ENCODE measurements around the gene SH3BP5L. TPM values are rescaled to one million over a fixed set of nuclear protein-coding genes. Genes with fewer than 3 reads are reported as not detected.

The SH3BP5L gene
- total and polyA plus RNA-seq, 2 of the 4 experiments (the other 2 are of a cell fraction): 23.3 to 35.9 TPM

GRCh38 chr1:248810000-248810726 is 15.6 kb downstream of the SH3BP5L start:
- POLR2A ChIA-PET (ENCODE audit: unreplicated experiment): interaction anchor here (1.1 kb wide), 1 partner anchor 12 kb away, joined by 3 read pairs; no protein-coding TSS in a partner anchor
- peak overlapping the region; percentile 46 for H2AK9ac ChIP-seq (replicated peaks; ENCODE audit: low read depth, low read length, poor library complexity)
- H4K20me1 ChIP-seq (ENCODE audit: insufficient read depth, low read length): peaks cover 12% of the 10 kb centered on the region
- no peak overlapping the region for H2BK20ac ChIP-seq (ENCODE audit: low read depth, low read length)
- in situ Hi-C loops (cut with MboI; ENCODE audit: low sequenced_read_pairs): no loop called here
- H3K9me1 ChIP-seq (ENCODE audit: insufficient read depth, low read length): peaks cover 14% of the 10 kb centered on the region; the same call in 1 of the 2 replicates
- no peak overlapping the region for H2BK5ac ChIP-seq (ENCODE audit: low read depth, low read length, poor library complexity, severe bottlenecking)
- H2BK15ac ChIP-seq (ENCODE audit: low read depth, low read length): no peak overlapping the region
- TF ChIP-seq RAD21 (IDR thresholded peaks at IDR 0.05; ENCODE audit: low read length): no peak
- TF ChIP-seq BHLHE40 (IDR thresholded peaks at IDR 0.05; ENCODE audit: low read depth, low read length): no peak
- no peak for TF ChIP-seq CTCF (conservative IDR thresholded peaks at IDR 0.05; ENCODE audit: low read depth, low read length)
- no peak for TF ChIP-seq SMC3 (IDR thresholded peaks at IDR 0.05; ENCODE audit: low read depth, low read length)
- no peak for TF ChIP-seq ELK1 (IDR thresholded peaks at IDR 0.05; ENCODE audit: borderline replicate concordance, low read depth, low read length)
- TF ChIP-seq CHD1 (IDR thresholded peaks at IDR 0.05; ENCODE audit: low read depth, low read length): no peak
- TF ChIP-seq USF2 (IDR thresholded peaks at IDR 0.05; ENCODE audit: low read depth, low read length): no peak
- no peak for TF ChIP-seq MAFK (IDR thresholded peaks at IDR 0.05; ENCODE audit: low read depth, low read length)
- no peaks in the 10 kb centered on the region for H3K27me3 ChIP-seq (ENCODE audit: control insufficient read depth, insufficient read depth, low read length)
- H4K91ac ChIP-seq (ENCODE audit: insufficient read depth, low read depth, low read length): no peak overlapping the region
- no peak overlapping the region for H4K5ac ChIP-seq (ENCODE audit: low read depth, low read length)
- no peak for ATAC-seq (ENCODE audit: low read depth)
- CTCF ChIA-PET: no interaction called here
- no peak overlapping the region for H3K14ac ChIP-seq (replicated peaks; ENCODE audit: low read depth, low read length)
- H3K23ac ChIP-seq (ENCODE audit: low read depth, low read length): no peak overlapping the region
- H3K4ac ChIP-seq (ENCODE audit: low read depth, low read length): no peak overlapping the region
- no peak overlapping the region for H3K27ac ChIP-seq (ENCODE audit: insufficient read depth, low read length)
- H3K4me3 ChIP-seq (ENCODE audit: insufficient read depth, low read depth, low read length): no peak overlapping the region
- BruUV-seq (replicated peaks): no TSS peak
- intact Hi-C loops (cut with micrococcal nuclease): loop anchor here (5.0 kb wide), 1 partner anchor 1418 kb away; no protein-coding TSS in a partner anchor
- no peak overlapping the region for H2AFZ ChIP-seq (replicated peaks; ENCODE audit: low read length, poor library complexity)
- WGBS, 2 experiments (ENCODE audit: extremely low coverage in 2 of 2, insufficient read length in 1 of 2): 40% methylated on average over 1 of the region's 10 CpGs; no CpG with 5 or more reads in 1 of the 2 experiments
- no peak for DNase-seq
- H2AK5ac ChIP-seq (ENCODE audit: low read depth, low read length): no peak overlapping the region
- H4K8ac ChIP-seq (ENCODE audit: low read depth in 2 of 2, low read length in 2 of 2): no peak overlapping the region
- no peak overlapping the region for H3K18ac ChIP-seq (ENCODE audit: low read depth, low read length)
- dilution Hi-C loops (cut with HindIII; ENCODE audit: low sequenced_read_pairs, unreplicated experiment): no loop called here
- H2BK120ac ChIP-seq (ENCODE audit: low read depth, low read length): no peak overlapping the region
- H3K9me3 ChIP-seq (ENCODE audit: control insufficient read depth, insufficient read depth, low read length): no peaks in the 10 kb centered on the region
- H3K9ac ChIP-seq (ENCODE audit: low read depth, low read length): no peak overlapping the region
- peaks cover 3% of the 10 kb centered on the region; the same call in 1 of the 2 replicates for H3K4me1 ChIP-seq (ENCODE audit: control insufficient read depth, insufficient read depth, low read length)
- peaks cover 5 to 29% of the 10 kb centered on the region in 2 experiments; a peak in 3 of 4 replicates for H3K79me1 ChIP-seq (ENCODE audit: low read depth in 1 of 2, low read length in 2 of 2)
- H3K36me3 ChIP-seq (ENCODE audit: control insufficient read depth, insufficient read depth, low read length): peaks cover 30% of the 10 kb centered on the region
- no peak overlapping the region for H3K56ac ChIP-seq (ENCODE audit: extremely low read depth, insufficient read depth, low read length)
- no peak overlapping the region for H3K4me2 ChIP-seq (ENCODE audit: low read depth, low read length)

All from IMR-90 (cell line).